ENCODE data around the gene RNF207. TPM values are rescaled to one million over a fixed set of nuclear protein-coding genes. Genes with fewer than 3 reads are reported as not detected.
A peak's percentile ranks its signal among the peaks of the same experiment; 100 is the strongest.

Gene RNF207
- total RNA-seq, 4 donors from 2014 or later, result 56.9 to 153 (median 118) TPM

- H3K4me3 ChIP-seq, result peak overlapping the region; percentile 66 to 99 (median 85)
- DNase-seq, result peak; percentile 19 to 86 (median 85)
- H3K27me3 ChIP-seq, result no peaks in the 10 kb centered on the region
- H3K27ac ChIP-seq, result peak overlapping the region; percentile 75 to 97 (median 78)
- no peak for TF ChIP-seq CTCF (IDR thresholded peaks at IDR 0.05)
- peak in 1 of 2 donors; percentile 56 for TF ChIP-seq POLR2A (IDR thresholded peaks at IDR 0.05)
- no peaks in the 10 kb centered on the region for H3K9me3 ChIP-seq
- peaks cover 0 to 13% (median 5%) of the 10 kb centered on the region in 4 donors for H3K4me1 ChIP-seq
- H3K36me3 ChIP-seq, result peaks cover 0 to 35% (median 0%) of the 10 kb centered on the region in 3 donors
Observed at GRCh38 chr1:6235296-6235677, 29.4 kb downstream of the RNF207 start.

GRCh38 chr1:6237093-6237492 is 31.2 kb downstream of the RNF207 start:
- Histone ChIP-seq H3K4me1 (peaks cover 0 to 19% (median 8%) of the 10 kb centered on the region in 4 donors), H3K27me3 (peaks cover 0 to 10% of the 10 kb centered on the region in 2 donors), H3K4me3 (no peak overlapping the region), H3K27ac (no peak overlapping the region), H3K36me3 (peaks cover 0 to 18% (median 0%) of the 10 kb centered on the region in 3 donors), H3K9me3 (no peaks in the 10 kb centered on the region)
- TF ChIP-seq POLR2A (IDR thresholded peaks at IDR 0.05) (no peak), CTCF (IDR thresholded peaks at IDR 0.05) (no peak)
- DNase-seq, result no peak

GRCh38 chr1:6239213-6239752 is 33.4 kb downstream of the RNF207 start:
- TF ChIP-seq CTCF (IDR thresholded peaks at IDR 0.05), result no peak
- TF ChIP-seq POLR2A (IDR thresholded peaks at IDR 0.05), result no peak
- DNase-seq, result no peak
- Histone ChIP-seq H3K9me3 (no peaks in the 10 kb centered on the region), H3K4me1 (peaks cover 0 to 21% (median 11%) of the 10 kb centered on the region in 4 donors), H3K27me3 (peaks cover 0 to 30% of the 10 kb centered on the region in 2 donors), H3K27ac (no peak overlapping the region), H3K4me3 (no peak overlapping the region), H3K36me3 (no peaks in the 10 kb centered on the region)

DNA sequence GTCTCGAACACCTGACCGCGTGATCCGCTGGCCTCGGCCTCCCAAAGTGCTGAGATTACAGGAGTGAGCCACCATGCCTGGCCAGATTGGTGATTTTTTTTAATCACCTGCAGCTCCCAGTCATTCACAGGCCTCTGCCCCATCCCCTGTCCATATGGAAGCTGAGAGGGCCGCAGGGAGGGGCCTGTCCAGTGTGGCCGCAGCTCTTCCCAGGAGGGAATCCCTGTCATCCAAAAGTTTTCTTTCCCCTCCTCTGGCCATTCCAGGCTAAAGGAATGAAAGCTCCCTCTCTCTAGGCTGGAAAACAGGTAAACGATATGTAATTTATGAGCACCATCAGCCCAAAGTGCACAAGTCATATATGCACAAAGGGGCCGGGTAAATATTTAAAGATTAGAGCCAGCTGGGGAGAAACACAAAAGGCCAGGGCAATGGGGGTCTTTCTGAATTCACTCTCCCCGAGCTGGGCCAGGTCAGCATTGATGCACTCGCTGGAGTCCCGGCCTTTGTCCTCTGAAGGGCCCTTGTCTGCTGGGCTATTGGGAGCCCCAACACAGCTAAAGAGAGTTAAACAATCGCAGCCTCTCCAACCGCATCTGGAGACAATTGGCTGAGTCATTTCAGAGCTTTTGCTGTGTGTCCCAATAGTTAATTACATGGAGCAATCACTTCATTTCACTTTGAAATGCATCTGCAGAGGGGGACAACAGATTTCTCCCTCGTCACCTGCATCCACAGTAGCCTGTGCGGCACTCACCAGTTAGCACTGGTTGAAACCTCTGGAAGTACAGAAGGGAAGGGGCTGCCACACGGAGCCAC is 34.2 kb downstream of the RNF207 start:
- Histone ChIP-seq H3K9me3 (no peaks in the 10 kb centered on the region), H3K27ac (no peak overlapping the region), H3K36me3 (no peaks in the 10 kb centered on the region), H3K4me3 (no peak overlapping the region), H3K27me3 (peaks cover 0 to 35% of the 10 kb centered on the region in 2 donors), H3K4me1 (peaks cover 0 to 14% (median 9%) of the 10 kb centered on the region in 4 donors)
- DNase-seq, result no peak
- TF ChIP-seq CTCF (IDR thresholded peaks at IDR 0.05) (no peak), POLR2A (IDR thresholded peaks at IDR 0.05) (no peak)

- Histone ChIP-seq H3K9me3 (no peaks in the 10 kb centered on the region), H3K36me3 (no peaks in the 10 kb centered on the region), H3K4me1 (peaks cover 4 to 25% (median 15%) of the 10 kb centered on the region in 4 donors), H3K27ac (no peak overlapping the region), H3K4me3 (peak overlapping the region in 1 of 4 donors; percentile 12), H3K27me3 (peaks cover 0 to 45% of the 10 kb centered on the region in 2 donors)
- no peak for TF ChIP-seq CTCF (IDR thresholded peaks at IDR 0.05)
- TF ChIP-seq POLR2A (IDR thresholded peaks at IDR 0.05), result no peak
- DNase-seq, result no peak
Observed at GRCh38 chr1:6241107-6241886, 35.4 kb downstream of the RNF207 start.
